ENCODE results near the gene PPM1D. TPM values are rescaled to one million over a fixed set of nuclear protein-coding genes. Genes with fewer than 3 reads are reported as not detected.

The PPM1D gene
- total and polyA plus RNA-seq, 2 of the 13 experiments (the other 11 are each of a cell fraction or from before 2014, with no cell fraction given), result 8.0 to 26.2 TPM

DNA sequence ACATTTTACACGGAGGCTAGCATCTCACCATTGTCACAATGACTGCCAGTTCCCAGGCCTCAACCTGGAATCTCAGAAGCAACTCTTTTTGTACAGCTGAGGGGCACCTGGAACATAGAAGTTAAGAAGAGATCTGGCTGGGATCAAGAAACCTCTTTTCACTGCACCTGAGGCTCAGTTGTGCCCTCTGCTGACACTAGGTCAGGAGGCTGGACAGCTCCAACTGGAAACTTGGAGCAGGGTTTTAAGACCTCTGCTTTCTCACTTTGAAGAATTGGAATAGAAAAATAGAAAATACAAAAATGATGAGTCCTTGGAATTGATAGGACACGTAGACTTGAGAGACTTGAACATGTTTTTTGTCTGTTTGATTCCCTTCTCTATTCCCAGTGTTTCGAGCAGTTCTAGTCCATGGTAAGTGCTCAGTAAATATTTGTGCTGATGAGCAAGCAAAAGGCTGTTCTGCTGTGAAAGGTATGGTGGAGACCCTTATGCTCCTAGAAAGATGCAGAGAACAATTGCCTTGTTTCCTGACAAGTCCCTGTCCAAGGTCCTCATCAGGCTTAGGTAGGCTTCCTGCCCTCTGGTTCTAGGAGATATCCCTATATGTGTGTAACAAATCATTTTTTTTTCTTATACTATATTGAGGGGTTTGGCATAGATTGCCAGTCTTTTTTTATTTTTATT, 13.6 kb upstream of the PPM1D start (continued):
- TF ChIP-seq SOX13 (IDR thresholded peaks at IDR 0.05), result no peak
- TF ChIP-seq SOX13 (CRISPR knock-in tag; conservative IDR thresholded peaks at IDR 0.05 in 1 of 2, IDR thresholded peaks at IDR 0.05 in 1 of 2), result peak in 1 of 2 experiments; percentile 71; a peak in 2 of 4 replicates
- no peak for TF ChIP-seq ZNF446 (CRISPR knock-in tag; IDR thresholded peaks at IDR 0.05)
- no peak for TF ChIP-seq SP140L (CRISPR knock-in tag; IDR thresholded peaks at IDR 0.05; ENCODE audit: borderline replicate concordance)
- 0 out of 2 replicates have a peak, but pooled peaks have one; percentile 38 for TF ChIP-seq KAT8 (CRISPR knock-in tag; IDR thresholded peaks at IDR 0.05)
- TF ChIP-seq, protein P1, sequence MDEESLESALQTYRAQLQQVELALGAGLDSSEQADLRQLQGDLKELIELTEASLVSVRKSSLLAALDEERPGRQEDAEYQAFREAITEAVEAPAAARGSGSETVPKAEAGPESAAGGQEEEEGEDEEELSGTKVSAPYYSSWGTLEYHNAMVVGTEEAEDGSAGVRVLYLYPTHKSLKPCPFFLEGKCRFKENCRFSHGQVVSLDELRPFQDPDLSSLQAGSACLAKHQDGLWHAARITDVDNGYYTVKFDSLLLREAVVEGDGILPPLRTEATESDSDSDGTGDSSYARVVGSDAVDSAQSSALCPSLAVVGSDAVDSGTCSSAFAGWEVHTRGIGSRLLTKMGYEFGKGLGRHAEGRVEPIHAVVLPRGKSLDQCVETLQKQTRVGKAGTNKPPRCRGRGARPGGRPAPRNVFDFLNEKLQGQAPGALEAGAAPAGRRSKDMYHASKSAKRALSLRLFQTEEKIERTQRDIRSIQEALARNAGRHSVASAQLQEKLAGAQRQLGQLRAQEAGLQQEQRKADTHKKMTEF (CRISPR knock-in tag; IDR thresholded peaks at IDR 0.05), result no peak; the same call in 1 of the 2 replicates
- TF ChIP-seq, protein P2, sequence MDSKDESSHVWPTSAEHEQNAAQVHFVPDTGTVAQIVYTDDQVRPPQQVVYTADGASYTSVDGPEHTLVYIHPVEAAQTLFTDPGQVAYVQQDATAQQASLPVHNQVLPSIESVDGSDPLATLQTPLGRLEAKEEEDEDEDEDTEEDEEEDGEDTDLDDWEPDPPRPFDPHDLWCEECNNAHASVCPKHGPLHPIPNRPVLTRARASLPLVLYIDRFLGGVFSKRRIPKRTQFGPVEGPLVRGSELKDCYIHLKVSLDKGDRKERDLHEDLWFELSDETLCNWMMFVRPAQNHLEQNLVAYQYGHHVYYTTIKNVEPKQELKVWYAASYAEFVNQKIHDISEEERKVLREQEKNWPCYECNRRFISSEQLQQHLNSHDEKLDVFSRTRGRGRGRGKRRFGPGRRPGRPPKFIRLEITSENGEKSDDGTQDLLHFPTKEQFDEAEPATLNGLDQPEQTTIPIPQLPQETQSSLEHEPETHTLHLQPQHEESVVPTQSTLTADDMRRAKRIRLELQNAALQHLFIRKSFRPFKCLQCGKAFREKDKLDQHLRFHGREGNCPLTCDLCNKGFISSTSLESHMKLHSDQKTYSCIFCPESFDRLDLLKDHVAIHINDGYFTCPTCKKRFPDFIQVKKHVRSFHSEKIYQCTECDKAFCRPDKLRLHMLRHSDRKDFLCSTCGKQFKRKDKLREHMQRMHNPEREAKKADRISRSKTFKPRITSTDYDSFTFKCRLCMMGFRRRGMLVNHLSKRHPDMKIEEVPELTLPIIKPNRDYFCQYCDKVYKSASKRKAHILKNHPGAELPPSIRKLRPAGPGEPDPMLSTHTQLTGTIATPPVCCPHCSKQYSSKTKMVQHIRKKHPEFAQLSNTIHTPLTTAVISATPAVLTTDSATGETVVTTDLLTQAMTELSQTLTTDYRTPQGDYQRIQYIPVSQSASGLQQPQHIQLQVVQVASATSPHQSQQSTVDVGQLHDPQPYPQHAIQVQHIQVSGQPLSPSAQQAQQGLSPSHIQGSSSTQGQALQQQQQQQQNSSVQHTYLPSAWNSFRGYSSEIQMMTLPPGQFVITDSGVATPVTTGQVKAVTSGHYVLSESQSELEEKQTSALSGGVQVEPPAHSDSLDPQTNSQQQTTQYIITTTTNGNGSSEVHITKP (CRISPR knock-in tag; IDR thresholded peaks at IDR 0.05; ENCODE audit: low read depth), result no peak
- no peak for TF ChIP-seq ATF7-NPFF (CRISPR knock-in tag; IDR thresholded peaks at IDR 0.05; ENCODE audit: low read depth)
- no peak for TF ChIP-seq ZNF484 (CRISPR knock-in tag; IDR thresholded peaks at IDR 0.05; ENCODE audit: borderline replicate concordance, low read depth)
- TF ChIP-seq RBM22 (optimal IDR thresholded peaks at IDR 0.05; ENCODE audit: low read length), result no peak
- TF ChIP-seq NFKBIZ (CRISPR knock-in tag; IDR thresholded peaks at IDR 0.05), result no peak
- TF ChIP-seq HMGA1 (CRISPR knock-in tag; conservative IDR thresholded peaks at IDR 0.05), result no peak
- no peak for TF ChIP-seq HHEX (CRISPR knock-in tag; IDR thresholded peaks at IDR 0.05)
- TF ChIP-seq SYNCRIP (IDR thresholded peaks at IDR 0.05; ENCODE audit: insufficient read depth, low read depth, low read length), result no peak
- TF ChIP-seq XBP1 (CRISPR knock-in tag; IDR thresholded peaks at IDR 0.05), result no peak
- no peak for TF ChIP-seq ZNF451 (CRISPR knock-in tag; IDR thresholded peaks at IDR 0.05)
- TF ChIP-seq EP300 (IDR thresholded peaks at IDR 0.05; ENCODE audit: low read depth in 2 of 2, low read length in 2 of 2), result no peak
- TF ChIP-seq EP300 (CRISPR knock-in tag; IDR thresholded peaks at IDR 0.05; ENCODE audit: borderline replicate concordance), result no peak
- no peak for TF ChIP-seq MZF1 (CRISPR knock-in tag; IDR thresholded peaks at IDR 0.05; ENCODE audit: borderline replicate concordance)
- TF ChIP-seq ZFYVE20 (CRISPR knock-in tag; IDR thresholded peaks at IDR 0.05; ENCODE audit: borderline replicate concordance, low read depth), result no peak
- TF ChIP-seq, protein P3, sequence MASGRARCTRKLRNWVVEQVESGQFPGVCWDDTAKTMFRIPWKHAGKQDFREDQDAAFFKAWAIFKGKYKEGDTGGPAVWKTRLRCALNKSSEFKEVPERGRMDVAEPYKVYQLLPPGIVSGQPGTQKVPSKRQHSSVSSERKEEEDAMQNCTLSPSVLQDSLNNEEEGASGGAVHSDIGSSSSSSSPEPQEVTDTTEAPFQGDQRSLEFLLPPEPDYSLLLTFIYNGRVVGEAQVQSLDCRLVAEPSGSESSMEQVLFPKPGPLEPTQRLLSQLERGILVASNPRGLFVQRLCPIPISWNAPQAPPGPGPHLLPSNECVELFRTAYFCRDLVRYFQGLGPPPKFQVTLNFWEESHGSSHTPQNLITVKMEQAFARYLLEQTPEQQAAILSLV (CRISPR knock-in tag; IDR thresholded peaks at IDR 0.05; ENCODE audit: borderline replicate concordance), result no peak
- no peak for TF ChIP-seq ZNF234 (CRISPR knock-in tag; conservative IDR thresholded peaks at IDR 0.05)
- TF ChIP-seq ZNF124 (CRISPR knock-in tag; IDR thresholded peaks at IDR 0.05), result no peak

Measured in HepG2 (cell line).